GM20431 (cell line): ENCODE measurements around the gene CCDC12.
"Not testable (repeated sequence)": the region's sequence is repeated elsewhere in the genome, so short reads cannot be mapped to it uniquely, and the experiment has no call there.

Source experiments
- in situ Hi-C: fragments of 300-500 bp; cut with MseI, MboI; formaldehyde crosslinking; loops from one replicate; pipeline ENCODE4 v1.15.0; 2020; ENCODE audit warnings: low sequenced_read_pairs; ENCODE audit not compliant: unreplicated experiment

CCDC12 gene

GRCh38 chr3:46910914-46911313 lies 65.6 kb downstream of the CCDC12 start:
- in situ Hi-C loops = not testable (repeated sequence)

GRCh38 chr3:46910166-46910760 lies 66.3 kb downstream of the CCDC12 start:
- in situ Hi-C loops = no loop called here

GRCh38 chr3:46909535-46910161 lies 66.9 kb downstream of the CCDC12 start:
- in situ Hi-C loops = no loop called here

- in situ Hi-C loops = no loop called here
Observed at GRCh38 chr3:46908986-46909534, 67.5 kb downstream of the CCDC12 start.

GRCh38 chr3:46908294-46908985 lies 68.1 kb downstream of the CCDC12 start:
- in situ Hi-C loops = no loop called here

- in situ Hi-C loops = no loop called here
Observed at GRCh38 chr3:46907960-46908293, 68.6 kb downstream of the CCDC12 start.

- in situ Hi-C loops = no loop called here
Observed at GRCh38 chr3:46907271-46907670, 69.3 kb downstream of the CCDC12 start.

GRCh38 chr3:46906471-46907058 lies 70.0 kb downstream of the CCDC12 start:
- in situ Hi-C loops = no loop called here

GRCh38 chr3:46905661-46906451 lies 70.7 kb downstream of the CCDC12 start:
- in situ Hi-C loops = no loop called here

GRCh38 chr3:46905213-46905560 lies 71.4 kb downstream of the CCDC12 start:
- in situ Hi-C loops = no loop called here

- in situ Hi-C loops = no loop called here
Observed at GRCh38 chr3:46904303-46905212, 72.0 kb downstream of the CCDC12 start.

GRCh38 chr3:46903341-46904302 lies 72.9 kb downstream of the CCDC12 start:
- in situ Hi-C loops = no loop called here

- in situ Hi-C loops = no loop called here
Observed at GRCh38 chr3:46902188-46902631, 74.3 kb downstream of the CCDC12 start.

GRCh38 chr3:46901591-46902187 lies 74.9 kb downstream of the CCDC12 start:
- in situ Hi-C loops = no loop called here

- in situ Hi-C loops = no loop called here
Observed at GRCh38 chr3:46901061-46901460, 75.5 kb downstream of the CCDC12 start.

- in situ Hi-C loops = no loop called here
Observed at GRCh38 chr3:46900356-46900755, 76.2 kb downstream of the CCDC12 start.

GRCh38 chr3:46900007-46900292 lies 76.6 kb downstream of the CCDC12 start:
- in situ Hi-C loops = no loop called here
